H1 (cell line): Measurements from ENCODE around the gene STARD13. TPM values are rescaled to one million over a fixed set of nuclear protein-coding genes. Genes with fewer than 3 reads are reported as not detected.

ENCODE experiments used
- CBX5 ChIP-seq: fragments of 300-800, 300-1000 bp; sonication (generic); IDR thresholded peaks from 2 replicates; pipeline ENCODE4 v1.7.1; 2016; ENCODE audit warnings: antibody characterized with exemption, low read length, low read depth
- CEBPB ChIP-seq: IDR thresholded peaks from 2 replicates; pipeline ENCODE4 v1.6.1; 2012; ENCODE audit warnings: low read depth, low read length
- CHD7 ChIP-seq: fragments of 300-600 bp; sonication (generic); IDR thresholded peaks from 2 replicates; pipeline ENCODE4 v1.7.1; 2012; ENCODE audit warnings: low read length, moderate library complexity, mild to moderate bottlenecking, inconsistent platforms; ENCODE audit not compliant: insufficient replicate concordance
- EZH2 ChIP-seq: fragments of 200-600 bp; sonication (generic); IDR thresholded peaks from 2 replicates; pipeline ENCODE4 v1.7.1; 2012; ENCODE audit warnings: low read depth, mild to moderate bottlenecking, moderate library complexity, low read length, inconsistent platforms; ENCODE audit not compliant: severe bottlenecking
- JUND ChIP-seq: IDR thresholded peaks from 2 replicates; pipeline ENCODE4 v1.6.1; 2011; ENCODE audit warnings: mild to moderate bottlenecking, improper control_type of control experiment, low read length
- MAFK ChIP-seq: IDR thresholded peaks from 2 replicates; pipeline ENCODE4 v1.6.1; 2012; ENCODE audit warnings: low read depth, mild to moderate bottlenecking, improper control_type of control experiment, low read length
- POLR2AphosphoS5 ChIP-seq: IDR thresholded peaks from 2 replicates; pipeline ENCODE4 v1.6.1; 2011; ENCODE audit warnings: low read depth, low read length
- POU5F1 ChIP-seq: IDR thresholded peaks from 2 replicates; pipeline ENCODE4 v1.6.1; 2011; ENCODE audit warnings: low read depth, mild to moderate bottlenecking, low read length, moderate library complexity
- SIX5 ChIP-seq: IDR thresholded peaks from 2 replicates; pipeline ENCODE4 v1.6.1; 2011; ENCODE audit warnings: mild to moderate bottlenecking, low read depth, low read length
- polyA plus RNA-seq, 7 experiments: library from polyadenylated mRNA; depleted of rRNA in 3 of 7; stranded (reverse) in 5 of 7; unstranded in 2 of 7; fragments of >200 nt in 5 of 7; fragments of 200-250 nt in 2 of 7; gene quantifications; 1 replicate in 5 of 7; 2 replicates in 1 of 7; 4 replicates in 1 of 7; pipeline versions ENCODE4 v1.2.1 to v1.2.3, GENCODE V29; 2011 to 2013; ENCODE audit warnings: missing spikeins in 2 of 7, mixed read lengths in 2 of 7
- total RNA-seq: library from RNA; stranded (reverse); fragmentation: NEBNext Ultra II Directional; extraction: Animal tissue kit (Norgen Biotek cat#: 25700); gene quantifications from 2 replicates; pipeline ENCODE4 v1.2.1, GENCODE V29; 2021

STARD13 gene
- total and polyA plus RNA-seq, 2 of the 8 experiments (the other 6 are each of a cell fraction or from before 2014, with no cell fraction given), result 0.82 to 2.9 TPM

- no peak for TF ChIP-seq CHD7
- TF ChIP-seq SIX5, result no peak
- TF ChIP-seq POLR2AphosphoS5, result no peak
- no peak for TF ChIP-seq MAFK
- TF ChIP-seq EZH2, result no peak
- TF ChIP-seq CEBPB, result no peak
- no peak for TF ChIP-seq JUND
- no peak for TF ChIP-seq POU5F1
- TF ChIP-seq CBX5, result no peak
These were observed 41.2 kb upstream of the STARD13 start (continued) for GRCh38 chr13:33326723-33327122.
